ENCODE data around the gene GOLGA6L2.
"Not testable (repeated sequence)": the region's sequence is repeated elsewhere in the genome, so short reads cannot be mapped to it uniquely, and the experiment has no call there.

Gene GOLGA6L2, protein sequence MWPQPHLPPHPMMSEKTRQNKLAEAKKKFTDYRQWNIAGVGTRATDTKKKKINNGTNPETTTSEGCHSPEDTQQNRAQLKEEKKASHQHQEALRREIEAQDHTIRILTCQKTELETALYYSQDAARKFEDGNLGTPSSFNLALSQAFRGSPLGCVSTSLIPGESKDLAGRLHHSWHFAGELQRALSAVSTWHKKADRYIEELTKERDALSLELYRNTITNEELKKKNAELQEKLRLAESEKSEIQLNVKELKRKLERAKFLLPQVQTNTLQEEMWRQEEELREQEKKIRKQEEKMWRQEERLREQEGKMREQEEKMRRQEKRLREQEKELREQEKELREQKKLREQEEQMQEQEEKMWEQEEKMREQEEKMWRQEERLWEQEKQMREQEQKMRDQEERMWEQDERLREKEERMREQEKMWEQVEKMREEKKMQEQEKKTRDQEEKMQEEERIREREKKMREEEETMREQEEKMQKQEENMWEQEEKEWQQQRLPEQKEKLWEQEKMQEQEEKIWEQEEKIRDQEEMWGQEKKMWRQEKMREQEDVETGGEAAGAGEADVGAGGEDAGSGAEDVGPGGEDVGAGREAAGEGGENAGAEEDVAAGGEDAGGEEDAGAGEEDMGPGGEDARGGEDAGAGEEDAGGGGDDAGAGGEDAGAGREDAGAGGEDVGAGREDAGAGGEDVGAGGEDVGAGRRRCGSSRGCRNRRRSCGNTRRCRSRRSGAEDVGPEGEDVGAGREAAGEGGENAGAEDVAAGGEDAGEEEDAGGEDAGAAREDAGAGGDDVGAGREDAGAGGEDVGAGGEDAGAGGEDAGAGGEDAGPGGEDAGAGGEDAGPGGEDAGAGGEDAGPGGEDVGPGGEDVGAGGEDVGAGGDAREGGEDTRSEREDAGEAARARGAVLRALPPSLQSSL

GRCh38 chr15:23447107-23447500 lies at the start of gene GOLGA6L2:
GOLGA6L2 (minus strand) TSS chr15:23447243; CDS start chr15:23447181, 62 bp downstream.
- no peak for DNase-seq

- no peak for DNase-seq
Measured at GRCh38 chr15:23484870-23485269, 37.8 kb upstream of the GOLGA6L2 start.

DNA sequence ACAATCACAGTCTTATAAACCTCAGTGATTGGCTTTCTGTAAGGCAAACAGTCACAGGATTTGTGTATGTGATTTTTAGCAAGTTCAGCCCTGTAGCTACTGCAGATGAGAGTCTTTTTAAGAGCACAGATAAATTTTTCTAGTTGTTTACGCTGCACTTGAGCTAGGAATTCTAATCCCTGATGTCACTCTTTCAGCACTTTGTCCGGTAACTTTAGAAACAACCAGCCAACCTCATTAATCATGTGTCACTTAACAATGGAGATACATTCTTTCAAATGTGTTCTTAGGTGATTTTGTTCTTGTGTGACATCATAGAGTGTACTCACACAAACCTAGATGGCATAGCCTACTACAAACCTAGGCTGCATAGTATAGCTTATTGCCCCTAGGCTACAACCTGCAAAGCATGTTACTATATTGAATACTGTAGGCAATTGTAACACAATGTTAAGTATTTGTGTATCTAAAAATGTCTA lies 36.8 kb upstream of the GOLGA6L2 start:
- DNase-seq = no peak

- DNase-seq = no peak
Measured at GRCh38 chr15:23482764-23483489, 35.9 kb upstream of the GOLGA6L2 start.

DNA sequence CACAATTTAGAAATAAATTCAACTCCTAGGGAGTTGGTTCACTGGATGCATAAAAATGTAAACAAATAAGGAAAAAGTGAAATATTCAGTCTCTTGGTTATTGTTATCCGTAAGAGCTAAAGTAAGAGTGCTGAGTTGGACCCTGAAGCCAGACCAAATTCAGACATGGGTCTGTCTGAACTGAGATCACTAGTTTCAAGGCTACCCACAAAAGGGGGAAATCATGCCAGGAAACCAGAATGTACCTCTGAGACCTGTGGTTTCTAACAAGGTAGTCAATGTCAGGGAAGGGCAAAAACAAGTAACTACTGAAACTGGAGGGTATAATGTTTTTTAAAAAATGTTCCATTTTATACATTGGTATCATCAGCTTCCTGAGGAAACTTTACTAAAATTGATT lies 35.2 kb upstream of the GOLGA6L2 start:
- DNase-seq = no peak

DNA sequence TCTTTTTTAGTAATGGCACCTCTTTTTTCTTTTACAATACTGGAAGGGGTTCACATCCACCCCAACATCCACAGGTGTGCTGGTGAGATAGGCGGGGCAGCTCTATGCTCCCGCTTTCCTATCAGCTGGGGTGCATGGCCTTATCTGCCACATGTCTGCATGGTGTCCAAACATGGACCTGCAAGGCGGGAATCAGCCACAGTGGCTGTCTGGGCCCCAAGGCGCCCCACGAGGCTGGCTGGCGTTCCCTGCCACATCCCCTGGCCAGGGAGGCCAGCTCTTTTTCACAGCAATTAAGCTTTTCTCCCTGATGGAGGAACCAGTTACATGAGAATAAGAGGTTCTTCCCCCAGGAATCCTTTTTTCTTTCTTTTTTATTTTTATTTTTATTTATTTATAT lies 30.9 kb upstream of the GOLGA6L2 start:
- no peak for DNase-seq

- DNase-seq = no peak
Measured at GRCh38 chr15:23472678-23473077, 25.6 kb upstream of the GOLGA6L2 start.

GRCh38 chr15:23472033-23472432 lies 25.0 kb upstream of the GOLGA6L2 start:
- no peak for DNase-seq

DNA sequence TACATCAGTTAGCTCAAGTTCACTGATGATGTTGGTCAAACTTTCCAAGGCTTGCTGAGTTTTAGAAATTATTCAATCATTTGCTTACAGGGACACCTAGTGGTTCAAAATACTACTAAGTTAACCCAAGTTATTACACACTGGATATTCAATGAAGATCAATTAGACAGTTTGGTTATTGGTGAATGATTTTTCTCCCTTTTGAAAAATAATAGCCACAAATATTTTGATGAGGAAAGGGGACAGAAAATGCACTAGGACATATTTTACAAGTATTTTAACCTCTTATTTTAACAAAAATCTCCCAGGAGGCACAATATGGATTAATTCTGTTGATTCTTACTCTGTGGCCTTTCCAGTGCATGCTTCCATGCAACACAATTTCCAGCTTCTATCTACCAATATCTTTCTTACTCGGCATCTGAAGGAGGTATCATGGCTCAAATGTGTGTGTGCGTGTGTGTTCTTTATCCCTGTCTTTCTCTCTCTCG lies 20.1 kb upstream of the GOLGA6L2 start:
- DNase-seq = no peak

DNA sequence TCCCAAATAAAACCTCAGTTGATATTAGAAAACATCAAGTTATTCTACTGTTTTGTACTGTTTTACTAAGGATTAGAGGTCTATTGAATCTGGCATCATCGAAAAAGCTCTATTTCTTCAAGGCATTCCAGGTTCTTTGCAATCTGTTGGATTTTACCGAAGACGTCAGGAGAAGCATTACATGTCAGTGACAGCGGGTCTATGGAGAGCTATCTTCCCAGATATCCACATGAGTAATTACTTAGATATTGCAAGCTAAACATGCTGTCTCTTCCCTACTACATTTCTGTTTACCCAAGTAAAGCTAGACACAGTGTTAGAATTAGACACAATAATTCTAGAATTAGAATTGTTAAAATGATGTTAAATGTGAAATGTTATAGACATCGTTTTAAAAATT lies 10.8 kb upstream of the GOLGA6L2 start:
- no peak for DNase-seq

GRCh38 chr15:23446215-23447106 lies 582 bp downstream of the GOLGA6L2 start:
- no peak for DNase-seq

GRCh38 chr15:23444269-23444668 lies 2.8 kb downstream of the GOLGA6L2 start:
- DNase-seq = no peak

GRCh38 chr15:23441204-23441603 lies 5.8 kb downstream of the GOLGA6L2 start:
- no peak for DNase-seq

- DNase-seq = no peak
Measured at GRCh38 chr15:23440596-23440995, 6.4 kb downstream of the GOLGA6L2 start.

- DNase-seq = no peak
Measured at GRCh38 chr15:23439513-23439912, 7.5 kb downstream of the GOLGA6L2 start.

DNA sequence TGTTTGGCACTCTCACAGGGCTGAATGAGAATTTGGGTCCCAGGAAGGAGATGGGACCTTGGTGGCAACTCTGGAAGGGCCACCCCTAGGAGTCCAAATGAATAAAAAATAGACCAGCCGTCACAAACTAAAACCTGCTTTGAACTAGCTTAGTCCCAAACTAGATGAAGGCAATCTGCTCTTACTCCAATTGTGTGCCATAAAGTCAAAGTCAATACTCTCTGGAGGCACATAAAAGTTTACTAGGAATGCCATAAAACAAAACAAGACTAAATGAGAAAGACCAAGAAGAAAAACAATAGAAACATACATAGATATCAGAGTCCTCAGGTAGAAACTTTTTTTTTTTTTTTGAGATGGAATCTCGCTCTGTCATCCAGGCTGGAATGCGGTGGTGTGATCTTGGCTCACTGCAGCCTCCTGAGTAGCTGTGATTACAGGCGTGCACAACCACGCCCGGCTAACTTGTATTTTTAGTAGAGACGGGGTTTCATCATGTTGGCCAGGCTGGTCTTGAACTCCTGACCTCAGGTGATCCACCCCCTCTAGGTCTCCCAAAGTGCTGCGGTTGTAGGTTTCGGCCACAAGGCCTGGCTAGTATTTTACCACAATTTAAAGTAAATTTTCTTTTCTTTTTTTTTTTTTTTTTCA lies 8.1 kb downstream of the GOLGA6L2 start:
- no peak for DNase-seq

GRCh38 chr15:23437673-23438072 lies 9.4 kb downstream of the GOLGA6L2 start:
- no peak for DNase-seq

DNA sequence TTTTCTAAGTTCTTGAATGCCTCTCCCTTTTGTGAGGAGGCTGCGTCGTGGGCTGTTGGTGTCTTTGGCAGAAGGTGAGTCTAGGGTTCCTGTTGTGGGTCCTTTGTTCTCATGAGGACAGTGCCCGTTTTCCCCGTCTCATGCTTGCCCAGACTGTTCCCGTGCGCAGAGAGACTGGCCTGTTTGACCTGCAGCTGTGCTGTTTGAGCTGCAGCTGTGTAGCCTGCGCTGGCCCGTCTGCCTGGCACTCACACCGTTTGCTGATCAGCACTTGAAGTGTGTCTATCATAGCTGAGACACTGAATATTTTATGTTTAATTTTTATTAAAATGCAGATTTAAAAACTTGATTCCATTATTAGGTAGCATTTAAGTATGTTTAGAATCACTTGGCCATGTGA lies 9.9 kb downstream of the GOLGA6L2 start:
- no peak for DNase-seq

DNA sequence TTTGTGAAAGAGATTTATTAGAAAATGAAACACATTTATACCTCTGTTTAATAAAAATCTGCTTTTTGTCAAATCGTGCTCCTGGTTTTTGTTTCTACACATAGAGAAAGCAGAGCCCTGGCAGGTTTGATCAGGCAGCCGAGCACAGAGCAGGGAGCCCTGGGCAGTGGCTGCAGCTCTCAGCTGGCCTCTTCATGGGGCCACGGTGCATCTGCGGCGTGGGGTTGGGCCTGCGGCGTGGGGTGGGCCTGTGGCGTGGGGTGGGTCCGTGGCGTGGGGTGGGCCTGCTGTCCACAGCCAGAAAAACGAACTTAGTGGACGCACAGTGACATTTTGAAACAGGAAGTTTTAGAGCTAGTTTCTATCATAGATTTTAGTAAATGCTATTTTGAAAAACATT lies 10.6 kb downstream of the GOLGA6L2 start:
- no peak for DNase-seq

- DNase-seq = not testable (repeated sequence)
Measured at GRCh38 chr15:23434699-23435098, 12.3 kb downstream of the GOLGA6L2 start.

DNA sequence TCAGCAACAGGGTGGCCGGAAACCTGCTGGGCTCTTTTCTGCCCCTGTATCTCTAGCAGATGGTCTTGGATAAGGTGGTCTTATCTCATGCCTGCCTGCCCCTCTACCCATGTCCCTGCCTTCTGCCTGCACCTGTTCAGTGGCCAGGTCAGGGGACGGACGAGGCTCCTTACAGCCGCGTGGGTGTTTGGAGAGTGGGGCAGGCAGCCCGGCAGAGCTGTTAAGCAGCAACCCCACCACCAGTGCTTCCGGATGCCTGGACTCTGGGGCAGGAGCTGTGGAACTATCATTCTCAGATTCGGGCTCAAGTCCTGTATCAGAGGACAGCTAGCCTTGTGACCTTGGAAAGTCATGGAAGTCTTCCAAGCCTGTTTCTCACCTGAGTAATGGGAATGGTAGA lies 21.7 kb downstream of the GOLGA6L2 start:
- not testable (repeated sequence) for DNase-seq
